ENCODE results near the gene MCTP2.

DNA sequence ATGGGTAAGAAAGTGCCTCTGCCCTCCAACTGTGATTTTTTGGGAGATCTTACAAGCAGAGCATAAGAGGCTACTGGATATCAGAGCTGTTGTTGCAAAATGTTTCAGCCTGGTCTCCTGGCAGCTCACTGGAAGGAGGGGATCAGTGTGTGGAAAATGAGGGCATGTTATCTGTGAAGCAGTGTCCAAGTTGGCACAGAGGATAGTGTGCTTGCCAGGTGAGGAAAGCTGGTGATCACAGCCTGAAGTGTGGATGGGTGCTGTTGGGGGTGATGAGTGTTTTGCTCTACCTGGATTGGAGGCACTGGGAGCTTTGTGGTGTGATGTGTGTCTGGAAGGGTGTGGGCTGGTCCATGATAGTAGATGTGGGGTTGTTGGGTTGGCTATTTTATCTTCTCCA lies 69.3 kb downstream of the MCTP2 start:
- TF ChIP-seq, protein P1, sequence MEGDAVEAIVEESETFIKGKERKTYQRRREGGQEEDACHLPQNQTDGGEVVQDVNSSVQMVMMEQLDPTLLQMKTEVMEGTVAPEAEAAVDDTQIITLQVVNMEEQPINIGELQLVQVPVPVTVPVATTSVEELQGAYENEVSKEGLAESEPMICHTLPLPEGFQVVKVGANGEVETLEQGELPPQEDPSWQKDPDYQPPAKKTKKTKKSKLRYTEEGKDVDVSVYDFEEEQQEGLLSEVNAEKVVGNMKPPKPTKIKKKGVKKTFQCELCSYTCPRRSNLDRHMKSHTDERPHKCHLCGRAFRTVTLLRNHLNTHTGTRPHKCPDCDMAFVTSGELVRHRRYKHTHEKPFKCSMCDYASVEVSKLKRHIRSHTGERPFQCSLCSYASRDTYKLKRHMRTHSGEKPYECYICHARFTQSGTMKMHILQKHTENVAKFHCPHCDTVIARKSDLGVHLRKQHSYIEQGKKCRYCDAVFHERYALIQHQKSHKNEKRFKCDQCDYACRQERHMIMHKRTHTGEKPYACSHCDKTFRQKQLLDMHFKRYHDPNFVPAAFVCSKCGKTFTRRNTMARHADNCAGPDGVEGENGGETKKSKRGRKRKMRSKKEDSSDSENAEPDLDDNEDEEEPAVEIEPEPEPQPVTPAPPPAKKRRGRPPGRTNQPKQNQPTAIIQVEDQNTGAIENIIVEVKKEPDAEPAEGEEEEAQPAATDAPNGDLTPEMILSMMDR (IDR thresholded peaks at IDR 0.05), result no peak
- TF ChIP-seq POLR2AphosphoS5 (IDR thresholded peaks at IDR 0.05) (no peak), POLR2A (IDR thresholded peaks at IDR 0.05) (no peak)
